RWPE1 (cell line): ENCODE data around the gene OGDH.

Experiments
- CTCF ChIA-PET: fragments of 350-600 bp; sonication (Branson Sonifier 250); formaldehyde crosslinking; extraction: SDS; loops from one replicate; lab custom pipeline; 2021; lab: Yijun Ruan, JAX
- POLR2A ChIA-PET: fragments of 400-600 bp; formaldehyde crosslinking; extraction: SDS; loops from one replicate; lab custom pipeline; 2020; ENCODE audit warnings: antibody characterized with exemption; ENCODE audit not compliant: low non-redundant PET; lab: Yijun Ruan, JAX
- DNase-seq: peaks from one replicate; pipeline ENCODE4 v3.0.0; 2012; ENCODE audit warnings: low spot score
- H3K27ac ChIP-seq: fragments of 450-650 bp; 2 replicates; pipeline ENCODE4 v1.5.1; 2017
- CTCF ChIP-seq: fragments of 450-650 bp; conservative IDR thresholded peaks from 2 replicates; pipeline ENCODE4 v1.5.1; 2017; ENCODE audit warnings: low read depth, mild to moderate bottlenecking

The OGDH gene

GRCh38 chr7:44568771-44569560, 37.5 kb upstream of the OGDH start:
- POLR2A ChIA-PET: no interaction called here
- no peak for TF ChIP-seq CTCF
- no peak for DNase-seq
- CTCF ChIA-PET: interaction anchor here (0.6 to 1.1 kb wide), 2 partner anchors 79 to 437 kb away, joined by 3 read pairs; partner anchors contain the start of gene NUDCD3
- no peak overlapping the region for H3K27ac ChIP-seq

- ChIA-PET POLR2A (no interaction called here), CTCF (interaction anchor here (1.2 kb wide), 1 partner anchor 36 kb away, joined by 4 read pairs; no protein-coding TSS in a partner anchor)
- no peak for DNase-seq
- TF ChIP-seq CTCF: no peak
- H3K27ac ChIP-seq: peak overlapping the region; percentile 6; the same call in 1 of the 2 replicates
Observed at GRCh38 chr7:44569959-44570358, 36.5 kb upstream of the OGDH start.

- TF ChIP-seq CTCF: no peak
- ChIA-PET CTCF (interaction anchor here (1.0 kb wide), 1 partner anchor 83 kb away, joined by 6 read pairs; no protein-coding TSS in a partner anchor), POLR2A (interaction anchor here (0.6 to 1.1 kb wide), 2 partner anchors 12 to 13 kb away, joined by 4 to 5 read pairs; no protein-coding TSS in a partner anchor)
- peak overlapping the region; percentile 75; the same call in 1 of the 2 replicates for H3K27ac ChIP-seq
- DNase-seq: no peak
Observed at GRCh38 chr7:44572771-44573170, 33.7 kb upstream of the OGDH start.

GRCh38 chr7:44573464-44574286, 32.8 kb upstream of the OGDH start, which contains the start of gene DDX56:
Gene DDX56 (minus strand): TSS chr7:44573908. CDS start chr7:44573895, 13 bp downstream.
- DNase-seq: peak; percentile 96
- no peak for TF ChIP-seq CTCF
- ChIA-PET CTCF (interaction anchor here (1.0 kb wide), 1 partner anchor 8 kb away, joined by 4 read pairs; no protein-coding TSS in a partner anchor), POLR2A (interaction anchor here (0.6 to 1.1 kb wide), 4 partner anchors 8 to 292 kb away, joined by 3 to 4 read pairs (median 3); no protein-coding TSS in a partner anchor)
- peak within 1 kb of the TSS; percentile 75 for H3K27ac ChIP-seq

GRCh38 chr7:44574287-44574872, 32.0 kb upstream of the OGDH start:
- no peak for TF ChIP-seq CTCF
- ChIA-PET POLR2A (interaction anchor here (0.7 to 0.8 kb wide), 2 partner anchors 47 to 291 kb away, joined by 3 read pairs; no protein-coding TSS in a partner anchor), CTCF (interaction anchor here (1.0 kb wide), 1 partner anchor 9 kb away, joined by 4 read pairs; no protein-coding TSS in a partner anchor)
- DNase-seq: no peak
- peak overlapping the region; percentile 75 for H3K27ac ChIP-seq
